Heart left ventricle (tissue), 16 donors: ENCODE data around the gene POMGNT1. TPM values are rescaled to one million over a fixed set of nuclear protein-coding genes. Genes with fewer than 3 reads are reported as not detected.
"Not testable (repeated sequence)": the region's sequence is repeated elsewhere in the genome, so short reads cannot be mapped to it uniquely, and the experiment has no call there.

Experiments used
- ATAC-seq, 4 donors: fragments of 200-7000 bp; cut with Tn5 transposase; one replicate each; pipeline ENCODE4 v1.9.1; 2020 to 2022; ENCODE audit warnings: moderate library complexity in 4 of 4, mild to moderate bottlenecking in 3 of 4, moderate number of reproducible peaks in 1 of 4
- DNase-seq, 5 donors: peaks; one replicate each; pipeline ENCODE4 v3.0.0-alpha.2; 2020
- H3K27ac ChIP-seq, 12 donors: fragments of 200-600 bp; sonication (generic) in 4 of 12; one replicate each; pipeline versions ENCODE4 v1.5.0 to v1.8.0; 2016 to 2022; ENCODE audit warnings: mild to moderate bottlenecking in 2 of 12
- H3K27me3 ChIP-seq, 9 donors: fragments of 200-600 bp; sonication (generic) in 2 of 9; one replicate each; pipeline versions ENCODE4 v1.5.1 to v1.8.0; 2016 to 2022; ENCODE audit warnings: mild to moderate bottlenecking in 3 of 9
- H3K36me3 ChIP-seq, 9 donors: fragments of 200-600 bp; sonication (generic) in 2 of 9; one replicate each; pipeline versions ENCODE4 v1.5.0 to v1.8.0; 2018 to 2022; ENCODE audit warnings: mild to moderate bottlenecking in 2 of 9
- H3K4me1 ChIP-seq, 12 donors: fragments of 200-600 bp; sonication (generic) in 4 of 12; one replicate each; pipeline versions ENCODE4 v1.5.0 to v1.8.0; 2016 to 2022; ENCODE audit warnings: mild to moderate bottlenecking in 3 of 12
- H3K4me3 ChIP-seq, 12 donors: fragments of 200-600 bp; sonication (generic) in 4 of 12; one replicate each; pipeline versions ENCODE4 v1.5.0 to v1.8.0; 2017 to 2022; ENCODE audit warnings: mild to moderate bottlenecking in 9 of 12, moderate library complexity in 4 of 12
- H3K9me3 ChIP-seq, 12 donors: fragments of 200-600 bp; sonication (generic) in 4 of 12; one replicate each; pipeline versions ENCODE4 v1.5.0 to v1.8.0; 2016 to 2022; ENCODE audit warnings: mild to moderate bottlenecking in 1 of 12
- CTCF ChIP-seq, 12 donors: fragments of 200-600 bp; sonication (generic) in 4 of 12; IDR thresholded peaks; one replicate each; pipeline versions ENCODE4 v1.5.0 to v1.8.0; 2018 to 2022; ENCODE audit warnings: antibody characterized with exemption in 12 of 12, mild to moderate bottlenecking in 5 of 12
- POLR2A ChIP-seq, 2 donors: fragments of 450-650 bp; IDR thresholded peaks; one replicate each; pipeline ENCODE4 v1.6.1; 2017; ENCODE audit warnings: antibody characterized with exemption in 2 of 2, mild to moderate bottlenecking in 2 of 2, moderate library complexity in 2 of 2
- WGBS, 4 donors: extraction: QIAGEN DNeasy Blood & Tissue Kit in 2 of 4; methylation state at CpG; one replicate each; pipeline versions ENCODE4 v1.1.5 to v1.1.7; 2013 to 2018; 5-methylcytosine and 5-hydroxymethylcytosine counted together
- intact Hi-C, 10 donors: fragments of 100-400 bp; cut with DNase I; formaldehyde crosslinking; loops; one replicate each; pipeline versions ENCODE4 v1.11.1 to v1.14.2; 2022
- polyA plus RNA-seq, 2 donors: library from polyadenylated mRNA; stranded (reverse); fragments of 200-250 nt; gene quantifications; one replicate each; pipeline ENCODE4 v1.2.3, GENCODE V29; 2013
- total RNA-seq, 9 donors: library from RNA; depleted of rRNA in 2 of 9; stranded (reverse); fragments of >200 nt in 2 of 9; fragmentation: NEBNext Ultra II Directional in 3 of 9; extraction: Animal tissue kit (Norgen Biotek cat#: 25700) in 3 of 9; gene quantifications; one replicate each; pipeline versions ENCODE4 v1.1.0 to v1.2.4, GENCODE V29; 2016 to 2023
- donor health status: ischemic (EF 13 %, LVEDD 7.1; RV severe dilation, severe dysfunction).
- donor health status: healthy with polysubstance abuse.
- donor health status: DM: no; HTN: yes; CAD: no.
- donor health status: DM: no; HTN: no; CAD: no.
- donor health status: ischemic (EF 25% LVEDD 6.9; RV normal size, moderate dysfunction).
- donor health status: ischemic (EF 25% LVEDD 5.7; RV mildly dilated, moderate dysfunction).
- donor health status: healthy.
- donor health status: DM: yes; HTN: yes; CAD: no.
- donor health status: ischemic (EF 35%, LVEDD 5.7; RV mildly dilated, moderate dysfunction).
- donor health status: nonischemic (EF 11% LVEDD 7.7; RV severe dilation, severe dysfunction).
- donor health status: DM: yes; HTN: yes; CAD: no.
- donor health status: PGD.
- donor health status: ischemic (EF 29% LVEDD 5.4; RV normal size, mild dysfunction).
- donor health status: nonischemic (EF 23%, LVEDD 6.1; RV moderate dilation, normal function).

The POMGNT1 gene
- total and polyA plus RNA-seq, 11 donors = 85.2 to 203 (median 139) TPM

DNA sequence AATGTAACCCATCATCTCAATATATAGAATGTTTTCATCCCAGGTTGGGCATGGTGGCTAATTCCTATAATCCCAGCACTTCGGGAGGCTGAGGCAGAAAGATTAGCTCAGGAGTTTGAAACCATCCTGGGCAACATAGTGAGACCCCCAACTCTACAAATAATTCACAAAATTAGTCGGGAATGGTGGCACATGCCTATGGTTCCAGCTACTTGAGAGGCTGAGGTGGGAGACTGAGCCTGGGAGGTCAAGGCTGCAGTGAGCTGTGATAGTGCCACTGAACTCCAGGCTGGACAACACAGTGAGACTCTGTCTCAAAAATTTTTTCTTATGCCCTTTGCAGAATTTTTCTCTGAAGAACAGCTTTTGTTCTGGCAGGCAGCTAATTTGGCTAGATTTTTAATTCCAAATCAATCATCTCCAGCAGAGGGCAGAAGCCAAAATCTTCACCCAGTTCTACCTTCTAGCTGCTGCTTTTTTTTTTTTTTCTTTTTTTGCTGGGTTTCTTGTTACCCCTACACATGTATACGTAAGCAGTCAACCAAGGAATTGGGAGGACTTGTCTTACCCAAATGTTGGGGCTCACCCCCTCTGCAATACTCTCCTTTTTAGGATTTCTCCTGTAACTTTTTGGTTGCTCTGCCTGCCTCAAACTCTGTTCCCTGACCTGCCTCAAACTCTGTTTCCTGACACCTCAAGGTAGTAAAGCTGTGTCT is 46.6 kb upstream of the POMGNT1 start:
- TF ChIP-seq POLR2A (IDR thresholded peaks at IDR 0.05) (no peak), CTCF (IDR thresholded peaks at IDR 0.05) (peak in 9 of 12 donors; percentile 11 to 41 (median 27))
- Histone ChIP-seq H3K9me3 (no peaks in the 10 kb centered on the region), H3K27ac (no peak overlapping the region), H3K4me1 (peaks cover 0 to 18% (median 7%) of the 10 kb centered on the region in 12 donors), H3K36me3 (no peaks in the 10 kb centered on the region), H3K4me3 (no peak overlapping the region), H3K27me3 (no peaks in the 10 kb centered on the region)
- intact Hi-C loops = loop anchor here in 7 of 10 donors (5.0 to 10.0 kb wide), 4 partner anchors 57 to 102 kb away; partner anchors contain the start of genes NSUN4 (in 3 of the 7), LRRC41 (in 2 of the 7) and UQCRH (in 2 of the 7)
- ATAC-seq (no peak), DNase-seq (no peak)
- WGBS, 4 donors = 61 to 74% (median 65%) methylated on average over 3 of the region's 3 CpGs

DNA sequence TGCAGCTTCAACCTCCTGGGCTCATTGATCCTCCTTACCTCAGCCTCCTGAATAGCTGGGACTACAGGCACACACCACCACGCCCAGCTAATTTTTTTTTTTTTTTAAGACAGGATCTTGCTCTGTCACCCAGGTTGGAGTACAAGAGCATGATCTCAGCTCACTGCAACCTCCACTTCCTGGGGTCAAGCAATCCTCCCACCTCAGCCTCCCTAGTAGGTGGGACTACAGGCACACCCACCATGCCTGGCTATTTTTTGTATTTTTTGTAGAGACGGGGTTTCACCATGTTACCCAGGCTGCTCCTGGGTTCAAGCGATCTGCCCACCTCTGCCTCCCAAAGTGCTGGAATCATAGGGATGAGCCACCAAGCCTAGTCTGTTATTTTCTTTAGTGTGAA is 45.6 kb upstream of the POMGNT1 start:
- H3K9me3 ChIP-seq, H3K4me3 ChIP-seq, DNase-seq, H3K36me3 ChIP-seq, H3K27me3 ChIP-seq, H3K27ac ChIP-seq, ATAC-seq: not testable (repeated sequence)
- 86 to 94% (median 89%) methylated on average over 3 of the region's 3 CpGs for whole genome bisulfite sequencing, 4 donors
- H3K4me1 ChIP-seq = peaks cover 0 to 18% (median 7%) of the 10 kb centered on the region in 12 donors
- intact Hi-C loops = loop anchor here in 1 of 10 donors (10.0 kb wide), 1 partner anchor 61 kb away; the partner anchor contains the start of genes LRRC41 and UQCRH

DNA sequence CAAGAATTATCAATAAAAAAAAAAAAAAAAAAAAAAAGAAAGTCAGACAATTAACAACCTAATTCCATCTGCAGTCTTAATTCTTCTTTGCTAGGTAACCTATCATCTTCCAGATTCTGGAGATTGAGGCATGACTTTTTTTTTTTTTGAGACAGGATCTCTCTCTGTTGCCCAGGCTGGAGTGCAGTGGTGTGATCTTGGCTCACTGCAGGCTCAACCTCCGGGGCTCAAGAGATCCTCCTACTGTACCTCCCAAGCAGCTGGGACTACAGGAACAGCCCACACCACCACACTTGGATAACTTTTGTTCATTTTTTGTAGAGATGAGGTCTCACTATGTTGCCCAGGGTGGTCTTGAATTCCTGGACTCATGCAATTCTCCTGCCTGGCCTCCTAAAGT is 44.7 kb upstream of the POMGNT1 start:
- no peak for DNase-seq
- no peaks in the 10 kb centered on the region for H3K9me3 ChIP-seq
- ATAC-seq = no peak
- no peak overlapping the region for H3K4me3 ChIP-seq
- H3K27ac ChIP-seq = no peak overlapping the region
- H3K27me3 ChIP-seq = no peaks in the 10 kb centered on the region
- intact Hi-C loops = loop anchor here in 1 of 10 donors (10.0 kb wide), 1 partner anchor 62 kb away; the partner anchor contains the start of genes LRRC41 and UQCRH
- TF ChIP-seq CTCF (IDR thresholded peaks at IDR 0.05) (no peak), POLR2A (IDR thresholded peaks at IDR 0.05) (no peak)
- peaks cover 0 to 12% (median 6%) of the 10 kb centered on the region in 12 donors for H3K4me1 ChIP-seq
- H3K36me3 ChIP-seq = no peaks in the 10 kb centered on the region
- 63 to 74% (median 72%) methylated on average over 1 of the region's 1 CpG for WGBS, 4 donors

- not testable (repeated sequence) for H3K9me3 ChIP-seq, DNase-seq, H3K4me3 ChIP-seq, H3K27ac ChIP-seq, H3K4me1 ChIP-seq, H3K36me3 ChIP-seq, H3K27me3 ChIP-seq, ATAC-seq
- whole genome bisulfite sequencing, 4 donors = 87 to 93% methylated on average over 11 of the region's 38 CpGs; no CpG with 5 or more reads in 2 of the 4 donors
- intact Hi-C loops = loop anchor here in 1 of 10 donors (10.0 kb wide), 1 partner anchor 63 kb away; the partner anchor contains the start of genes LRRC41 and UQCRH
Observed at GRCh38 chr1:46241733-46242132, 43.5 kb upstream of the POMGNT1 start.

DNA sequence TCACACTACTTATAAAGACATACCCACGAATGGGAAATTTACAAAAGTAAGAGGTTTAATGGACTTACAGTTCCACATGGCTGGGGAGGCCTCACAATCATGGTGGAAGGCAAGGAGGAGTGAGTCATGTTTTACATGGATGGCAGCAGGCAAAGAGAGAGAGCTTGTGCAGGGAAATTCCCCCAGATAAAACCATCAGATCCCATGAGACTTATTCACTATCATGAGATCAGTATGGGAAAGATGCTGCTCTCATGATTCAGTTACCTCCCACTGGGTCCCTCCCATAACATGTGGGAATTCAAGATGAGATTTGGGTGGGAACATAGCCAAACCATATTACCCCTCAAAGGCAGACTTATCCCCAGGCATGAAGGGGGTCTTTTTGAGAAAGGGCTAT is 40.6 kb upstream of the POMGNT1 start:
- H3K36me3 ChIP-seq, ATAC-seq, intact Hi-C loops, H3K4me1 ChIP-seq, H3K4me3 ChIP-seq, DNase-seq, H3K27me3 ChIP-seq, H3K27ac ChIP-seq: not testable (repeated sequence)
- H3K9me3 ChIP-seq = peaks cover 0 to 12% (median 3%) of the 10 kb centered on the region in 12 donors
- 58 to 74% (median 70%) methylated on average over 1 of the region's 1 CpG for WGBS, 4 donors
